ENCODE measurements around the gene ITIH3.

- TF ChIP-seq CTCF (IDR thresholded peaks at IDR 0.05; ENCODE audit: low read depth, low read length, poor library complexity, severe bottlenecking): no peak
- no peak for TF ChIP-seq EZH2phosphoT487 (IDR thresholded peaks at IDR 0.05; ENCODE audit: borderline replicate concordance, low read length)
Observed at GRCh38 chr3:52817221-52817620, 22.6 kb downstream of the ITIH3 start.

All from DOHH2 (cell line).